Activated naive CD4-positive, alpha-beta T cell treated with anti-CD3 and anti-CD28 coated beads, Interleukin-2, amount 50 U/mL, for 72 hours (primary cell): ENCODE data around the gene NSUN5. TPM values are rescaled to one million over a fixed set of nuclear protein-coding genes. Genes with fewer than 3 reads are reported as not detected.

Source experiments
- ATAC-seq, 2 donors: fragments of 150-1000 bp; cut with Tn5 transposase; 2 replicates each; pipeline ENCODE4 v1.10.0; 2021; ENCODE audit warnings: mild to moderate bottlenecking in 2 of 2, moderate library complexity in 2 of 2
- DNase-seq, 2 donors: peaks; one replicate each; pipeline ENCODE4 v3.0.0; 2021 to 2022; ENCODE audit warnings: low spot score in 2 of 2
- H3K27ac Mint-ChIP-seq, 2 donors: one replicate each; pipeline ENCODE4 v1.8.0; 2022; ENCODE audit warnings: mild to moderate bottlenecking in 2 of 2, mixed read lengths in 2 of 2
- H3K36me3 Mint-ChIP-seq, 2 donors: one replicate each; pipeline ENCODE4 v1.8.0; 2022; ENCODE audit warnings: mixed read lengths in 2 of 2
- H3K9me3 Mint-ChIP-seq, 2 donors: one replicate each; pipeline ENCODE4 v1.8.0; 2022; ENCODE audit warnings: mixed read lengths in 2 of 2
- total RNA-seq, 2 donors: library from RNA; stranded (reverse); gene quantifications; one replicate each; pipeline ENCODE4 v1.2.3, GENCODE V29; 2022

NSUN5 gene
- 10 to 100 TPM; 47.9 to 75.2 TPM for total RNA-seq

DNA sequence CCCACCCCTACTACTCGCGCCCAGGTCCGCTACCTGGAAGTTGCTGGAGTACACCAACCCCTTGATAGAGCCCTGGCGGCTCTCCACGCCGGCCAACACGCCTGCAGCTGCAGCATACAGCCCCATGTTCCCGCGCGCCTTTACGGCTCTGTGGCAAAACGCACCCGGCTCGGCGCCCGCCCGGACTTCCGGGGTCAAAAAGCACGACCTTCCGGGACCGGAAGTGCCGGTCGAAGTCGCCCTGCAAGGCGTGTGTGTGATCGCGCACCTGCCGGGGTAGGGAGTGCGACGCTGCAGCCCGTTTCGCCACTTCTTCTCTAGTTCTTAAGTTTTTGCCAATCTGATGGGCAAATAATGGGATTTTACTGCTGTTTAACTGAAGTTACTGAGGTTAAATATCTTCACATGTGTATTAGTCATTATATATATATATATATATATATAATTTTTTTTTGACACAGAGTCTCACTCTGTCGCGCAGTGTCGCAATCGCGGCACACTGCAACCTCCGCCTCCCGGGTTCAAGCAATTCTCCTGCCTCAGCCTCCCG is at the start of gene NSUN5:
TSS of gene NSUN5 (minus strand) at position 162 of the 550 bp plus-strand sequence. CDS start at position 126, 36 bp downstream.
- H3K36me3 Mint-ChIP-seq = peaks cover 28 to 33% of the 10 kb centered on the region in 2 donors
- DNase-seq (peak; percentile 90 to 91), ATAC-seq (peak; percentile 96 to 99)
- peak within 1 kb of the TSS; percentile 93 to 98 for H3K27ac Mint-ChIP-seq
- H3K9me3 Mint-ChIP-seq = peaks cover 0 to 3% of the 10 kb centered on the region in 2 donors

DNA sequence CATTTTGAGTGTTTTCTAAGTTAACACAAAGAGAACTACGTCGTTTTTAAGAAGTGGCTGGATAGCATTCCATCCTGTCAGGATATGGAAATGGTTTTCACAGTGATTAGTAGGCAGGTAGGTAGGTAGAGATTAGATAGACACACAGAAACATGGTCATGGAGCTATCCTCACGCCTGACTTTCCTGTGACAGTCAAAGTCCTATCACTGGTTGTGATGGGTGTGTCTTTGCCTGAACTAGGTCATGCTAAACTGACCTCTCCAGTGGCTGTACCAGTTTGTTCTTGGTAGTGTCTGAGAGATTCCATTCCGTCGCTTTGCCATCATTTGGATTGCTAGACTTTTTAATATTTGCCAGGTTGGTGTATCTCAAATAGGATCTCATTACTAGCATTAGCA is 47.5 kb upstream of the NSUN5 start:
- no peaks in the 10 kb centered on the region for H3K36me3 Mint-ChIP-seq
- no peak for ATAC-seq

DNA sequence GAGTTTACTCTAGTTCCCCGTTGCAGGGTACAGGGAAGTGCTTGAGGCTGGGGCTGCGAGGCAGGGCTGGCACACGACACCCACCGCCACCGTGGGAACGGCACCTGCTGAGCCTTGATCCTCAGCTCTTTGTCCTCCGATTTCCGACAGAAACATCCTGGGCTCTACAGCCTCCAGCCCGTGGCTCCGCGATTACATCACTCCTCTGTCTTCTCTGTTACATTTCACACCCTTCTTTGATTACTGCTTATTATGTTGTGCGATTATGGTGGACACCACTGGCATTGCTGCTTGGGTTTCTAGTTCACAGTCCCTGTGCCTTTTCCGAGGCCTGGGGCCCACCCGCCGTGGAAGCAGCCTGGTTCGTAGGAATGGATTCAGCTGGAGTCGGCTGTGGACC is 46.2 kb upstream of the NSUN5 start:
- Mint-ChIP-seq H3K36me3 (no peaks in the 10 kb centered on the region), H3K9me3 (peaks cover 0 to 5% of the 10 kb centered on the region in 2 donors), H3K27ac (no peak overlapping the region)
- ATAC-seq (no peak), DNase-seq (no peak)

More for the DNA sequence above, 47.5 kb upstream of the NSUN5 start:
- no peak for DNase-seq
- Mint-ChIP-seq H3K9me3 (peaks cover 0 to 5% of the 10 kb centered on the region in 2 donors), H3K27ac (no peak overlapping the region)

DNA sequence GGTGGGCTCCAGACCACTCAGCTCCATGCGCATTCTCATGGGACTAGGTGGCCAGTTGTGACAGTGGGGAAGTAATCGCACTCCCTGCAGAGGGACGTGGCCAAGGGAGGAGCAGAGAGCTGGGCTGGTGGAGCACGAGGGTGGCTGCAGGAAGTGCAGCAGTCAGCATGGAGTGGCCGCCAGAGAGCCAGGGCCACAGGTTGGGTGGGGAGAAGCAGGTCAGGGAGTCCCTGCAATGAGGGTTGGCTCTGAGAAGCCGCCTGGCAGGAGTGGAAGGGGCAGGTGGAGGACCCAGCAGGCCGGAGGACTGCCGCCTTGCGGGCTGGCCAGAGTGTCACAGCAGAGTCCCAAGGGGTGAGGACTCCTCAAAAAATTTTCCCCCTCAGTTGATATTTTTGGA is 45.6 kb upstream of the NSUN5 start:
- no peaks in the 10 kb centered on the region for H3K36me3 Mint-ChIP-seq
- no peak for DNase-seq
- no peak for ATAC-seq
- H3K27ac Mint-ChIP-seq = no peak overlapping the region
- H3K9me3 Mint-ChIP-seq = peaks cover 0 to 5% of the 10 kb centered on the region in 2 donors

DNA sequence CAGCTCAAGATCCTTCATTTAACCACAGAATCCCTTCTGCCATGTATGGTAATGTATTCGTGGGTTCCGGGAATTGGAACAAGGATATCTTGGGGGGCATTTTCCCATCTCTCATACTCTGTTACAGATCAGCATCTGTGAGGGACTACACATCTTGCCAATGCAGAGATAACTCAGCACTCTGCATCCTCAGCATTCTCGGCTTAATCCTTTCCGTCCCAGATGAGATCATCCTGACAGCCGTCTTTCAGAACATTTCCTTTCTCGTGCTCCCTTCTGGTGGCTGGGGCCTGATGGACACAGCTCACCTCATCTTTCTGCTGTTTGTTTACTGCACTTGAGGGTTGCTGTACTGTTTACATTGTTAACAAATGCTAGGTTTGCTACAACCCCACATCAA is 44.6 kb upstream of the NSUN5 start:
- no peak for ATAC-seq
- H3K9me3 Mint-ChIP-seq = peaks cover 0 to 5% of the 10 kb centered on the region in 2 donors
- no peaks in the 10 kb centered on the region for H3K36me3 Mint-ChIP-seq
- no peak for DNase-seq
- no peak overlapping the region for H3K27ac Mint-ChIP-seq

DNA sequence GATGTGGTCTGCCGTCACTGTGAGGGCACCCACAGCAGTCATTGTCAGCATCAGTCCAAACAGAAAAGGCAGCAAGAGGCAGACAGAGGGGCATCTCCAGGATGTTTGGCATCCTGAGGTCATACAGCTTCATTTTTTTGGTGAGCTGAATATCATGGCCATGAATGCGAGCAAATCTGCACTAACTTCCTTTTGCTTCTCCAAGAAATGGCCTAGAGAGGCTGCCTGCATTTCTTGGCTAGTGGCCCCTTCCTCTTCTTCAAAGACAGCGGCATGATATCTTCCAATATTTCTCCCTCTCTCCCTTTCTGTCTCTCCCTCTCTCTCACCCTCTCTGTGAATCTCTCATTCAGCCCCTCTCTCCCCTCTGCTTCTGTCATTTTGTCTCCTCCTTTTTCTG is 44.2 kb upstream of the NSUN5 start:
- ATAC-seq = no peak
- DNase-seq = no peak
- peaks cover 0 to 5% of the 10 kb centered on the region in 2 donors for H3K9me3 Mint-ChIP-seq

DNA sequence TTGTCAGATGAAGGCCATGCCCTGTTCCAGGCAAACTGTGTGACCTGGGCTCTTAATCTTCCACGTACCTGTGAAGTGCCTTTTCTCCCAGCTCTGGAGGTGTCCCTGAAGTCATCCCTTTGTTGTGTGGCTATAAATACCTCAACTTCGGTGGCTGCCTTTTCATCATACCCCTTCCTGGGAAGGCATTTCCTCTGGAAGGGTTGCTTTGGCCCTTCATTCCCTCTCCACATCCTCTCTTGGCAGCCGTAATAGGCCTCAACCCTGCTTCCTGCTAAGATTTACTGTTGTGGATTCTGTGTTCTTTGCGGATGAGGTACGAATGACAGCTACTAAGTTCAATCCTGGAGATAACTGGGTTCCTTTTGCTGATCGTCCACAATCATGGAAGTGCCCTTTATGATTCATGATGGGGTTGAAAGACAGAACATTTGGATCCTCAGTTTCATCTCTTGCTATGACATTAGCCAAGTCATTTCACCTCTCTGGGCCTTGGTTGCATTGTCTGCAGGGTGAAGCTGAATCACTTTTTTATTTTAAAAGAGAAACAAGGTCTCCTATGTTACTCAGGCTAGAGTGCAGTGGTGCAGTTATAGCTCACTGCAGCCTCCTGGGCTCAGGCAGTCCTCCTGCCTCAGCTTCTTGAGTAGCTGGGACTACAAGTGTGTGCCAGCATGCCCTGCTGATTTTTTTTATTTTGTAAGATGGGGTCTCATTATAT is 43.0 kb upstream of the NSUN5 start:
- no peaks in the 10 kb centered on the region for H3K36me3 Mint-ChIP-seq
- ATAC-seq (peak; percentile 39 to 58), DNase-seq (no peak)
- no peak overlapping the region for H3K27ac Mint-ChIP-seq
- peaks cover 0 to 5% of the 10 kb centered on the region in 2 donors for H3K9me3 Mint-ChIP-seq

More for the DNA sequence above, 44.2 kb upstream of the NSUN5 start:
- H3K36me3 Mint-ChIP-seq = no peaks in the 10 kb centered on the region
- no peak overlapping the region for H3K27ac Mint-ChIP-seq

DNA sequence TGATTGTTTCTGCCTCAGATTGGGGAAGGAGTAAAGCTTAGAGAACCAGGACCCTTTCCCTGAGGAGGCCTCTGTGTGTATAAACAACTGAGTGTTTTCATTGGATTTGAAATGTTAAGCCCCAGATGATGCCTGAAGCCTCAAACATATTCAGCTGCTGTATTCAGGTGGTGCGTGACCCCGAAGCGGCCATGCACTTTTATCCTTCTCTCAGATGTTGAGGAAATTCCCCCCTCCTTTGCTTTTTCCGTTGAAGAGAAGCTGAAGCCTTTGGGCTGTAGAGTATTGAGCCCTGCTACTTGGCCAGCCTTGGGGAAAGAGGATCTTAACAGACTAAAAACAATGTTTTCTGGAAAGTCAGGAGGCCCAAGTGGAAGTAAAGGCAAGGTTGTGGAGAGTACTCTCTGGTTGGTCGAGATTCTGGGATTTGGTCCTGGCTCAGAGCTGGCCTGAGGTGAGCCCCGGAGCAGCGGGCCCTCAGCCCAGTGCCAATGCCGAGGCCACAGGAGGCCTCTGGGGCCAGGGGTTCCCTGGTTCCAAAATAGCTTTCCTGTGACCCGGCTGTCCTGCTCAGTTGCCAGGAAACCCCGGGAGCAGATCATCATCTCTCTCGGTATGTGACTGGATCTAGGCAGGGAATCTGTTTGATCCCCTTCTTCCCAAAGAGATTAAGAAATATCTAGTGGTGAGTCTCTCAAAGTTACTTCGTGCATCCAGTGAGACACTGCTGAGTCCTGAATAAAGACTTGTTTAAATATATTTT is 41.9 kb upstream of the NSUN5 start:
- H3K27ac Mint-ChIP-seq = no peak overlapping the region
- H3K36me3 Mint-ChIP-seq = no peaks in the 10 kb centered on the region
- DNase-seq = no peak
- ATAC-seq = no peak
- peaks cover 0 to 5% of the 10 kb centered on the region in 2 donors for H3K9me3 Mint-ChIP-seq

DNA sequence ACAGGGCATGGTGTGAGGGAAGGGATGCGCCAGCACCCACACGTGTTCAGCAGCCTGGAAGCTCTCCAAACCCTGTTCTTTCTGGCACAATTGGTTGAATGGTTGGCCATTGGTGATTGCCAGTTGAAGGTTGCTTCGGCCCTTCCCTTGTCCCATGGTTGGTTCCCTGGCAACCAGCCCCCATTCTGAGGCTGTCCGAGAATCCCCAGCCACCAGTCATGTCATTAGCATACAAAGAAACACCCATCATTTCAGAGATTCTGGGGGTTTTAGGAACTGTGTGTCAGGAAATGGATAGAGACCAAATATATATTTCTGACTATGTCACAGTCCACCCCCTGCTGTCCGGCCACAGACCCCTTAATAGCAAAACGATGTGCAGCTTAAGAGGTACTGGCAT is 41.1 kb upstream of the NSUN5 start:
- H3K27ac Mint-ChIP-seq = no peak overlapping the region
- DNase-seq = no peak
- H3K36me3 Mint-ChIP-seq = no peaks in the 10 kb centered on the region
- no peak for ATAC-seq
- H3K9me3 Mint-ChIP-seq = peaks cover 0 to 5% of the 10 kb centered on the region in 2 donors

DNA sequence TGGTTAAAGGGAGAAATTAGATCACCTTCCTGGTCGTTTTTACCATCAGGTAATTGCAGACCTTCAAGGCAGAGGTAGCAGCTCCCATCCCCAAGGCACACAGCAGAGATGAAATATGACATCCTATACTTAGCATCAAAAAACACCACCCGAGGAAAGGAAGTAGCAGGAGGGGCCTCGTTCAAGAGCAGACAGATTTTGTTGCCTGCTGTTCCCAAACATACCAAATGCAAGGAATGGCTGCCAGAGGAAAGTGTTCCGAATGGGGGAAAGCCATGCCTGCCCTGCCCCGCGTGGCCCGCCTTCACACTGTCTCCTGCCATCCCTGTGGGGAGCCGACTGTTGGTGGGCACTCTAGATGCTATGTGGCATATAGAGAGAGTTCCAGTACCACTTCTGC is 37.3 kb upstream of the NSUN5 start:
- H3K36me3 Mint-ChIP-seq = no peaks in the 10 kb centered on the region
- no peak overlapping the region for H3K27ac Mint-ChIP-seq
- ATAC-seq (no peak), DNase-seq (no peak)
- no peaks in the 10 kb centered on the region for H3K9me3 Mint-ChIP-seq

DNA sequence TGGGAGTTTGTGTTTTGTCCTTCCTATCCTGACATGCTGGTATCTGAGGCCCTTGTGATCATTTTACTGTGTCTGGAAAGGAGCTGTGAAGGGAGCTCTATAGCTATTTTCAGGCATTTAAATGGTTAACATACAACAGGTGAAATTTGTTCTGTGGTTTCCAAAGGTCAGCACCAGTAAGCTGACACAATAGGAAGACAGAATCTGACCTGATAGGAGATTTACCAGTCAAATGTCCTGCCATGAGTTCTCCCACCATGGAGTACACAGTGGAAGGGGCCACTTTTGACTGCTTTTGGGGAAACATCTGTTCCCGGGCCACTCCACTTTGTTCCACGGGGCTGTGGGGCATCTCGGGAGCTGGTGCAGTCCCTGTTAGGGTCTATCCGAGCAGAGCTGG is 36.9 kb upstream of the NSUN5 start:
- no peaks in the 10 kb centered on the region for H3K36me3 Mint-ChIP-seq
- ATAC-seq (no peak), DNase-seq (no peak)
- no peaks in the 10 kb centered on the region for H3K9me3 Mint-ChIP-seq
- H3K27ac Mint-ChIP-seq = peak overlapping the region in 1 of 2 donors; percentile 50

DNA sequence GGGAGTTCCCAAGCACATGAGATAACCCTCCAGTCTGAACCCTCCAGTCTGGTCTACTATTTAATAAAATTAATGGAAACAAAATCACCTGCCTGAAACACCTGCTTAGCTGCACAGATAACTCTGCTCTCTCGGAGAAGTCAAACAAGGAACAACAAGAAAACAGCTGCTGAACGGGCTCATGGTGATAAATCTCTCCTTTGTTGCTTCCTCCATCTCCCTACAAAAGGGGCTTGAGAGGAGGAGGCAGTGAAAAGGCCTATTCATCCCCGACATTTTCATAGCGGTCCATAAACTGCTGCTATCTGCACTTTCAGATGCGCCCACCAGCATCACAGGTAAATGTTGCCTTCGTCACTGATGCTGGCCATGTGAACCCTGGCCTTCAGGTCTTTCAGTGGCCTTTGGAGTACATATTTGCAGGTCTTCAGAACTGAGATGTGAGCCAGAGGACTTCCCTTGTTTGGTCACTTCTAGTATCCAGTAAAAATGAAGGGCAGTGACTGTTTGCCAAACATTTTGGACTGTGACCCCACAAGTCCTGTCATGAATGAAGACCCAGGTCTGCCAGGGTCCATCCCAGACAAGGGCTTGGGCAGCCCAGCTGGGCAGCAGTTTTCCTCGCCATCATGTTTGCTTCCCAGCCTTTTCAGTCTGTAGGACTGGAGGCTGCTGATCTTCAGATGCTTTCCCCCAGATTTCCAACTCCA is 35.2 kb upstream of the NSUN5 start:
- no peak overlapping the region for H3K27ac Mint-ChIP-seq
- DNase-seq = no peak
- no peaks in the 10 kb centered on the region for H3K36me3 Mint-ChIP-seq
- H3K9me3 Mint-ChIP-seq = no peaks in the 10 kb centered on the region
- ATAC-seq = no peak

DNA sequence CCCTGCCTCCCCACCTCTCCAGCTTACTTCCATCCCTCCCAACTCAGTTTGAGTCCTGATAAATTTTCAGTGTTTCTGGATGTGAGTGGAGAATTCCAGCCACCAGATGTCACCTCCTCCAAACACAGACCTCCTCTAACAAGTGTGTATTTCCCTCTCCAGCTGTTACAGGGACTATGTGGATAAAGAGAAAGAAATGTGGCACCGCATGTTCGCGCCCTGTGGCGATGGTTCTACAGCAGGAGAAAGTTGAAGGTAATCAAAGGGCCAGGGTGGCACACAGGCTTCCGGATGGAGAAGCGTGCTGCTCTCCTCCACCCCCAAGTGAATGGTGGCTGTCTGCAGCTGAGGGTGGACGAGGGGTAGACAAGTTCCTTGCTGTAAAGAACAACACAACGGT is 34.0 kb upstream of the NSUN5 start:
- Mint-ChIP-seq H3K36me3 (no peaks in the 10 kb centered on the region), H3K9me3 (no peaks in the 10 kb centered on the region), H3K27ac (no peak overlapping the region)
- DNase-seq (no peak), ATAC-seq (no peak)

DNA sequence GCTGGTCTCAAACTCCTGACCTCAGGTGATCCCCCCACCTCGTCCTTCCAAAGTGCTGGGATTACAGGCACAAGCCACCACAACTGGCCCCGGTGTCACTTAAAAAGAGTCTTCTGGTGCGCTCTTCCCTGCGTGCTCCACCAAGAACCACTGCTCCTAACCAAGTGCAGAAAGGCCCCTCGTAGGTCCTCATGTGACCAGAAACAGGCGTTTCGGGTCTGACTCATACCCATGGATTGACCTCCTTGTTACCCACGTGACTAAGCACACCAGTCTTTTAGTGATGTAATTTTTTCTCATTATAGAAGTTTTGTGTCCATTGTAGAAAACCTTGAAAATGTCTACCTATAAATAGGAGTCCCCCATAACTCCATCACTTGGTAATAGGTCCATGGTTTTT is 33.3 kb upstream of the NSUN5 start:
- H3K9me3 Mint-ChIP-seq = no peaks in the 10 kb centered on the region
- H3K27ac Mint-ChIP-seq = no peak overlapping the region
- no peaks in the 10 kb centered on the region for H3K36me3 Mint-ChIP-seq
- DNase-seq (no peak), ATAC-seq (peak; percentile 26 to 44)

DNA sequence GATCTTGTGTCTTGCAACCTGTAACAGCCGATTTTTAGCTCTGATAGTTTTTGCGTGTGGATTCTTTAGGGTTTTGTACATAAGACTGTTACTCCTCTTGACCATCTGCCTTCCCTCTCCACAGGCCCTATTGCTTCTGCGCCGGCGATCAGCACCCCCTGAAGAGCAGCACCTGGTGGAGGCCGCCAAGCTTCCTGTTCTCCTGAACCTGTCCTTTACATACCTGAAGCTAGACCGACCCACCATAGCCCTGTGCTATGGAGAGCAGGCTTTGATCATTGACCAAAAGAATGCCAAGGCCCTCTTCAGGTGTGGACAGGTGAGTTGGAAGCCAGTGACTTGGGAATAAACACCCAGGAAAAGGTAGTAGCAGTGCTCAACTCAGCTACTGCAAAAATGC is 31.9 kb upstream of the NSUN5 start:
- no peaks in the 10 kb centered on the region for H3K9me3 Mint-ChIP-seq
- DNase-seq (no peak), ATAC-seq (no peak)
- no peak overlapping the region for H3K27ac Mint-ChIP-seq
- H3K36me3 Mint-ChIP-seq = no peaks in the 10 kb centered on the region

DNA sequence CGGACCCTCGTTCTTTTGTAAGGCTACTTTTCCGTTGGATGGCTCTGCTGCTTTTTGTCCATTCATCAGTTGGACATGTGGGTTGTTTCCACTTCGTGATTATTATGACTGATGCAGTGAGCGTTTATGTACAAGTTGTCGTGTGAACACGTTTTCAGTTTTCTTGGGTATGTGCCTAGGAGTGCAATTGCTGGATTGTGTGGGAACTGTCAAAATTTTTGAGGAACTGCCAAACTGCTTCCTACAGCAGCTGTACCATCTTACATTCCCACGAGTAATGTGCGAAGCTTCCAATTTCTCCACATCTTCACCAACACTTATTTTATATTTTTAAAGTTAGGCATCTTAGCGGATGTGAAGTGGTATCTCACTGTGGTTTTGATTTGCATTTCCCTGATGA is 29.7 kb upstream of the NSUN5 start:
- Mint-ChIP-seq H3K27ac (no peak overlapping the region), H3K9me3 (no peaks in the 10 kb centered on the region), H3K36me3 (no peaks in the 10 kb centered on the region)
- DNase-seq = no peak
- no peak for ATAC-seq

DNA sequence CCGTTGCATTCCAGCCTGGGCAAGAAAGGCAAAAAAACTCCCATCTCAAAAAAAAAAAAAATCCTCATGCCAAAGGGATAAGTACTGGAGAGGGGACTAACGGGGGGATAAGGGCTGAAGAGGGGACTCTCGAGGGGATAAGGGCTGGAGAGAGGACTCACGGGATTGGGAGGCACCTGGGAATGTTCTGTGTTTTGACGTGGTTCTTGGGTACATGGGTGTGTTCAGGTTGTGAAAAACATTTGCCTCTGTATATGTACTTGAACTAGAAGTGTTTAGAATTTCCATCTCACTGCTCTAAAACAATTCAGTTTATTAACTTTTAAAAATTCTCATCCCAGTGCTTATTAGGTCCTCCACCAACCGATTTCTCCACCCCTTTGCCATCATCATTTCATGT is 23.8 kb upstream of the NSUN5 start:
- Mint-ChIP-seq H3K27ac (peak overlapping the region in 1 of 2 donors; percentile 2), H3K36me3 (no peaks in the 10 kb centered on the region), H3K9me3 (no peaks in the 10 kb centered on the region)
- DNase-seq (no peak), ATAC-seq (no peak)
